ENCODE data around the gene CITED2. TPM values are rescaled to one million over a fixed set of nuclear protein-coding genes. Genes with fewer than 3 reads are reported as not detected.

Gene CITED2
- total RNA-seq, 1 donor from 2014 or later = 222 TPM

DNA sequence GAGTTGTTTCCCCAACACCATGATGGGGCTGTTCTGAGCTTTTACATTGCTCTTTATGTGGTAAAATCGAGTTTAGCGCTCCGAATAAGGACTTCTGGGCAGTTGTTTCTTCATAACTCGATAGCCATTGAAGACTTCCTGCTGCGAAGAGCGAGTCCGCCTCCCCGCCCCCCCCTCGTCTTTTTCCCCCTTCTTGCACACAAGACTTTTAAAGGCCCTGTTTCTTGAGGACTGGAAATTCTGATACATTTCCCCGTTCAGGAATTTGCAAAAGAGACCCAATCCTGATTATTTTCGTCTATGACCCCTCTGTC, 1.5 kb upstream of the CITED2 start:
- peak overlapping the region; percentile 95 for H3K4me2 ChIP-seq
- TF ChIP-seq CTCF (IDR thresholded peaks at IDR 0.05) = no peak
- no peak for TF ChIP-seq EZH2phosphoT487 (IDR thresholded peaks at IDR 0.05)
- TF ChIP-seq EZH2 (IDR thresholded peaks at IDR 0.05) = no peak
- DNase-seq (ENCODE audit: low spot score) = no peak
- peaks cover 51% of the 10 kb centered on the region for H3K79me2 ChIP-seq (ENCODE audit: low read depth)
- Mint-ChIP-seq H3K9me3 (peaks cover 6% of the 10 kb centered on the region), H3K27ac (peak overlapping the region; percentile 100), H3K4me1 (peaks cover 25% of the 10 kb centered on the region), H3K27me3 (ENCODE audit: insufficient read depth, low read depth) (peaks cover 2% of the 10 kb centered on the region), H3K36me3 (peaks cover 25% of the 10 kb centered on the region), H3K4me3 (peak overlapping the region; percentile 100)
- peak overlapping the region; percentile 30 for H2AFZ ChIP-seq (replicated peaks)
- no peaks in the 10 kb centered on the region for H3K27me3 ChIP-seq
- peaks cover 19% of the 10 kb centered on the region for H3K4me1 ChIP-seq
- peaks cover 33% of the 10 kb centered on the region for H4K20me1 ChIP-seq (ENCODE audit: low read depth)
- H3K27ac ChIP-seq = peak overlapping the region; percentile 98
- H3K4me3 ChIP-seq = peak overlapping the region; percentile 96
- no peaks in the 10 kb centered on the region for H3K9me3 ChIP-seq (ENCODE audit: low read depth)
- H3K36me3 ChIP-seq = peaks cover 12% of the 10 kb centered on the region
- H3F3A ChIP-seq (ENCODE audit: low read depth) = peaks cover 57% of the 10 kb centered on the region
- H3K9ac ChIP-seq = peak overlapping the region; percentile 38

- Histone ChIP-seq H3K4me2 (peak overlapping the region; percentile 95), H3K79me2 (ENCODE audit: low read depth) (peaks cover 57% of the 10 kb centered on the region), H3K9me3 (ENCODE audit: low read depth) (no peaks in the 10 kb centered on the region), H3K36me3 (peaks cover 17% of the 10 kb centered on the region), H3K9ac (peak overlapping the region; percentile 49), H3F3A (ENCODE audit: low read depth) (peaks cover 62% of the 10 kb centered on the region), H3K4me1 (peaks cover 25% of the 10 kb centered on the region), H4K20me1 (ENCODE audit: low read depth) (peaks cover 39% of the 10 kb centered on the region), H3K27ac (peak overlapping the region; percentile 98), H2AFZ (replicated peaks) (peak overlapping the region; percentile 89), H3K4me3 (peak overlapping the region; percentile 96), H3K27me3 (no peaks in the 10 kb centered on the region)
- peak overlapping the region; percentile 100 for H3K27ac Mint-ChIP-seq
- DNase-seq (ENCODE audit: low spot score) = peak; percentile 96
- TF ChIP-seq EZH2 (IDR thresholded peaks at IDR 0.05) = no peak
- peak; percentile 2 for TF ChIP-seq CTCF (IDR thresholded peaks at IDR 0.05)
- no peak for TF ChIP-seq EZH2phosphoT487 (IDR thresholded peaks at IDR 0.05)
- H3K4me3 Mint-ChIP-seq = peak overlapping the region; percentile 100
- peaks cover 2% of the 10 kb centered on the region for H3K27me3 Mint-ChIP-seq (ENCODE audit: insufficient read depth, low read depth)
- peaks cover 31% of the 10 kb centered on the region for H3K4me1 Mint-ChIP-seq
- H3K36me3 Mint-ChIP-seq = peaks cover 27% of the 10 kb centered on the region
- peaks cover 6% of the 10 kb centered on the region for H3K9me3 Mint-ChIP-seq
Observed at GRCh38 chr6:139375226-139376016, 973 bp upstream of the CITED2 start.

GRCh38 chr6:139373928-139374356, 506 bp downstream of the CITED2 start:
- peaks cover 77% of the 10 kb centered on the region for H3F3A ChIP-seq (ENCODE audit: low read depth)
- Mint-ChIP-seq H3K4me3 (peak overlapping the region; percentile 100), H3K4me1 (peaks cover 45% of the 10 kb centered on the region), H3K27ac (peak overlapping the region; percentile 99), H3K27me3 (ENCODE audit: insufficient read depth, low read depth) (peaks cover 2% of the 10 kb centered on the region), H3K36me3 (peaks cover 28% of the 10 kb centered on the region), H3K9me3 (peaks cover 6% of the 10 kb centered on the region)
- peak overlapping the region; percentile 97 for H3K27ac ChIP-seq
- no peaks in the 10 kb centered on the region for H3K27me3 ChIP-seq
- no peak for DNase-seq (ENCODE audit: low spot score)
- peak overlapping the region; percentile 80 for H3K9ac ChIP-seq
- H3K4me1 ChIP-seq = peaks cover 39% of the 10 kb centered on the region
- no peaks in the 10 kb centered on the region for H3K9me3 ChIP-seq (ENCODE audit: low read depth)
- peaks cover 66% of the 10 kb centered on the region for H3K79me2 ChIP-seq (ENCODE audit: low read depth)
- H2AFZ ChIP-seq (replicated peaks) = no peak overlapping the region
- H3K36me3 ChIP-seq = peaks cover 17% of the 10 kb centered on the region
- TF ChIP-seq EZH2phosphoT487 (IDR thresholded peaks at IDR 0.05) (no peak), EZH2 (IDR thresholded peaks at IDR 0.05) (no peak), CTCF (IDR thresholded peaks at IDR 0.05) (no peak)
- peak overlapping the region; percentile 96 for H3K4me3 ChIP-seq
- peak overlapping the region; percentile 95 for H3K4me2 ChIP-seq
- peaks cover 46% of the 10 kb centered on the region for H4K20me1 ChIP-seq (ENCODE audit: low read depth)

Data from neural progenitor cell (in vitro differentiated cells).